GM12891 (cell line): ENCODE results near the gene COMMD1.

Experiments
- PAX5 ChIP-seq: IDR thresholded peaks from 2 replicates; pipeline ENCODE4 v1.6.1; 2011; ENCODE audit warnings: low read length, moderate library complexity, mild to moderate bottlenecking; ENCODE audit not compliant: insufficient read depth, severe bottlenecking
- POLR2A ChIP-seq: IDR thresholded peaks from 2 replicates; pipeline ENCODE4 v1.6.1; 2011; ENCODE audit warnings: low read depth, low read length, control low read depth
- POLR2AphosphoS5 ChIP-seq: IDR thresholded peaks from 2 replicates; pipeline ENCODE4 v1.6.1; 2011; ENCODE audit warnings: low read depth, low read length, control low read depth
- SPI1 ChIP-seq: IDR thresholded peaks from 2 replicates; pipeline ENCODE4 v1.6.1; 2011; ENCODE audit warnings: low read depth, low read length, control low read depth
- TAF1 ChIP-seq: IDR thresholded peaks from 2 replicates; pipeline ENCODE4 v1.6.1; 2011; ENCODE audit warnings: low read depth, low read length, control low read depth

- TF ChIP-seq POLR2A (no peak), PAX5 (no peak), SPI1 (no peak), POLR2AphosphoS5 (no peak), TAF1 (no peak)
These were observed 206.7 kb downstream of the COMMD1 start for GRCh38 chr2:62112179-62112578.
